NCI-H460 (cell line): Measurements from ENCODE around the gene OR10H5. TPM values are rescaled to one million over a fixed set of nuclear protein-coding genes. Genes with fewer than 3 reads are reported as not detected.
A peak's percentile ranks its signal among the peaks of the same experiment; 100 is the strongest.
"Not testable (repeated sequence)": the region's sequence is repeated elsewhere in the genome, so short reads cannot be mapped to it uniquely, and the experiment has no call there.

Experiments used
- DNase-seq: peaks from one replicate; pipeline ENCODE4 v3.0.0-alpha.2; 2016; ENCODE audit warnings: low read depth; ENCODE audit errors: extremely low read depth
- total RNA-seq: library from RNA; depleted of rRNA; stranded (reverse); fragments of >200 nt; shearing (Covaris generic); gene quantifications from 2 replicates; pipeline ENCODE4 v1.2.3, GENCODE V29; 2014

Gene OR10H5
- total RNA-seq, 1 experiment from 2014 or later: not detected

- DNase-seq: peak; percentile 1
Observed at GRCh38 chr19:15810335-15810734, 22.9 kb downstream of the OR10H5 start.

GRCh38 chr19:15811476-15811875 is 24.0 kb downstream of the OR10H5 start:
- no peak for DNase-seq

- no peak for DNase-seq
Observed at GRCh38 chr19:15812060-15812722, 24.7 kb downstream of the OR10H5 start.

GRCh38 chr19:15813916-15814315 is 26.5 kb downstream of the OR10H5 start:
- no peak for DNase-seq

GRCh38 chr19:15815306-15815705 is 27.8 kb downstream of the OR10H5 start, which contains the start of gene OR10H1:
Gene OR10H1, minus strand, starts transcription at chr19:15815664. Its CDS starts 7,627 bp downstream, at chr19:15808037.
- no peak for DNase-seq

- DNase-seq: no peak
Observed at GRCh38 chr19:15820646-15821045, 33.2 kb downstream of the OR10H5 start.

- DNase-seq: no peak
Observed at GRCh38 chr19:15825753-15826152, 38.3 kb downstream of the OR10H5 start.

- no peak for DNase-seq
Observed at GRCh38 chr19:15828121-15828610, 40.7 kb downstream of the OR10H5 start.

GRCh38 chr19:15828611-15829305 is 41.3 kb downstream of the OR10H5 start:
- DNase-seq: not testable (repeated sequence)

GRCh38 chr19:15829306-15829698 is 41.8 kb downstream of the OR10H5 start:
- DNase-seq: no peak

GRCh38 chr19:15829786-15830185 is 42.3 kb downstream of the OR10H5 start:
- no peak for DNase-seq

GRCh38 chr19:15831626-15832025 is 44.2 kb downstream of the OR10H5 start:
- DNase-seq: no peak

GRCh38 chr19:15834232-15834631 is 46.8 kb downstream of the OR10H5 start:
- not testable (repeated sequence) for DNase-seq

- DNase-seq: not testable (repeated sequence)
Observed at GRCh38 chr19:15835565-15836329, 48.3 kb downstream of the OR10H5 start.

- peak; percentile 90 for DNase-seq
Observed at GRCh38 chr19:15836330-15837220, 49.1 kb downstream of the OR10H5 start.

- no peak for DNase-seq
Observed at GRCh38 chr19:15837221-15837731, 49.8 kb downstream of the OR10H5 start.

- DNase-seq: no peak
Observed at GRCh38 chr19:15838351-15838750, 50.9 kb downstream of the OR10H5 start.

GRCh38 chr19:15839888-15840287 is 52.4 kb downstream of the OR10H5 start:
- not testable (repeated sequence) for DNase-seq

GRCh38 chr19:15840833-15841232 is 53.4 kb downstream of the OR10H5 start:
- no peak for DNase-seq
